CD4-positive, alpha-beta T cell treated with Interleukin-12 subunit alpha and Interleukin-12 subunit beta, for 1 hour (primary cell): ENCODE measurements around the gene SLC41A3.
"Not testable (repeated sequence)": the region's sequence is repeated elsewhere in the genome, so short reads cannot be mapped to it uniquely, and the experiment has no call there.

ENCODE experiments used
- DNase-seq: peaks from one replicate; pipeline ENCODE4 v3.0.0-alpha.2; 2020

SLC41A3 gene

DNA sequence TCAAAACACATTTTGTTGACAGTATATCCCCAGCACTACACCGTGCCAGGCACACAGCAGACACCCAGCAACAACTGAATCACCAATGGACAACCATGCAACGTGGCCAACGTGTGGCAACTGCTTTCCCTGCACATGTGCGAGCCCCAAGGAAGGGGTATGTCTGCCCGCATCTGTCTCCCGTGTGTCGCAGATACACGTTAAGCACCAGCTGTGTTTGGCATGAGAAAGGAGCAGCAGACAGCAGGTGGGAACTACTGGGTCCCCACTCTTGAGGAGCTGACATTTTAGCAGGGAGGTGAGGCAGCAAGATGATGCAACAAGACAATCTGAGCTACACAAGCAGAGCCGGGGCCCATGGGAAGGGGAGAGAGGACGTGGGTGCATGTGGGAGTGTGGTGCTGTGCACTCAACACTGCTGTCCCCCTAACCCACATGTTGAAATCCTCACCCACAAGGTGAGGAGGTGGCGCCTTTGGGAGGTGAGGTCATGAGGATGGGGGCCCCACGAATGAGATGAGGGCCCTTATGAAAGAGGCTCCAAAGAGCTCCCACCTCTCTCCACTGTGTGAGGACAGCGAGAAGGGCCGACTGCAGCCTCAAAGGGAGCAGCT is 58.7 kb downstream of the SLC41A3 start:
- DNase-seq: no peak

DNA sequence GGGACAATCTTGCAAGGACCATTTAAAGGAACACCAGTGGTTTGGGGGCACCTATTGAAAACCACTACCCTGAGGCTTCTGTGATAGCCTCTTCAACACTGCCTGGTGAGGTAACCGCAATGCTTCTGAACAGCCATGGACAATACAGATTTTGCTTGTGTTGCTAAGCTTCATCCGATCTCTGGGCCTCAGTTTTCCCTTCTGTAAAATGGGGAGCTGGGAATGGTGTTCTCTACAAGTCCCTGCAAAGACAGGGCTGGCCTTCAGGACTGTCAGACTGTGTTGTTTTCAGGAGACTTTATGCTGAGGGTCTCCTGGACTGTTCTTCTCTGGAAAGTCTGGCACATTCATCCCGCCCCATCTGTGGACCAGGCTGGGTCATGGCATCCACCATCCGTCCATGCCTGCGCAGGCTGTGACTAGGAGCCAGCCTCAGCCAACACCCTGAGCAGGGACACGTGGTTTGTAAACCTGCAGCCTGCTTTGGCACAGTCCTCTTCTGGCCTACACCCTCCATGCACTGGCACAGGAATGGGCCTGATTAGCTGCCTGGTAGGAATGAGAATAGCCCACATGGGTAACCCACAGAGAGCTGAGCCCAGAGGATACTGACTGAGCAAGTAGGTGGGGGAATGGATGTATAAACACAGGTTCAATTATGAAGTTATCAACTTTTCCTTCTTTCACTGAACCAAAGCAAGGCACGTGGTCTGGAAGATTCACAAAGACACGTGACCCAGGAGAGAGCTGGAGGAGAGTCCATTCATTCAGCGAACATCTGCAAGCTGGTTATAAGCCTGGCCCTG is 59.7 kb downstream of the SLC41A3 start:
- DNase-seq: no peak

DNA sequence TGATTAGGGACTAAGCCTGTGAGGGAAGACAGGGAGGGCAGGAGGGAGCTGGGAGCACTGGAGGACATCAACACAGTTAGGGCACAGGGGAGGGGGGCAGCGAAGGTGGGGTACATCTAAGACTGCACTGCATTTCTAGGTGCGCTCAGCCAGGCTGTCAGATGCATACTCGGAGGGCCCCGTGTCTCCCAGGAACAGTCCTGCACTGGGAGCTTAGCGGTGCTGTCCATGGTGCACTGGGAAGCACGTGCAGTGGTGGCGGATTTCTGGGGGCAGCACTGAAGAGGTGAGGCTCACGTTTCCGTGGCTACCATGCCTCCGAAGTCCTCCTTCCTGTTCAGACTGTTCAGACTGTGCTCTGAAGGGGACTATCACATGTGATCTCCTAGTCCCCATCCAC is 60.5 kb downstream of the SLC41A3 start:
- DNase-seq: no peak

DNA sequence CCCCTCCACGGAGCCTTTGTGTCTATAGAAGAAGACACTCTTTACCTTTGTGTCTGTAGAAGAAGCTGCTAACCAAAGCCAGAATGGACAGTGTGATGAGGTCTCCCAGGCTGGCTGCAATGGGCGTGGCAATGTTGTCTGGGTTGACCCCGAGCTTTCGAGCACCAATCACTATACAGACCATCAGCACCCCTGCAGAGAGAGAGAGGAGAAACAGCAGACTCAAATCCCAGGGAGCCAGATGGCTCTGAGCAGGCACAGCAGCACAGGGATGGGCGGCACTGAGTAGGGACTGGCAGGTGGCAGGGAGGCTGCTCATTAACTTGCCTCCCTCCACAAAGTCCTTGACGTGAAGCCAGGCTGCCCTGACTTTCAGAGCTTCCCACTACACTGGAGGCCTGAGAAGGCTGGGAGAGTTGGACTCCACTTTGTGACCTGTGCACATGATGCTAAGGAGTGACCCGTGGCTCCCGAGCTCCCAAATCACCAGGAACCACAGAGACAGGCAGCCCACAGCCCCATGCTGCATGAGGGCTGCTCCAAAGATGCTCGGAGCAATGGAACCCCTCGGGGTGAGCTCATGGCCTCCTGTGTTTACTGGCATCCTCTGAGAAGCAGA is 61.1 kb downstream of the SLC41A3 start:
- no peak for DNase-seq

DNA sequence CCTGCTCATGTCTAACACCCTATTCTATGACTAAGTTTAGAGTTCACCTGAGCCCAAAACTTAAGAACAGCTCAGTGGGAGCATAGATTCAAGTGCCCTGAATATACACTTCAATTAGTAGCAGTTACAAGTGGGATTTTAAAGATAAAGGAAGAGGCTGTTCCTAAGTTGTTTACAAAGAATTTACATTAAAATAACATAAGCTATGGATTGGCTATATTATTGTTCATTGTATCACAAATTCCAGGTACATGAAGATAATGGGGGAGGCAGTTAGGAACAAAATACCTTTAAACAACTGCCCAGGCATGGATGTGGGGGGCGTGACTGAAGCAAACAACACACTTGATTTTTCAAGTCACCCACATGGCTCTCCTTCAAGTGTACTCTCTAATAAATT is 62.2 kb downstream of the SLC41A3 start:
- DNase-seq: no peak

DNA sequence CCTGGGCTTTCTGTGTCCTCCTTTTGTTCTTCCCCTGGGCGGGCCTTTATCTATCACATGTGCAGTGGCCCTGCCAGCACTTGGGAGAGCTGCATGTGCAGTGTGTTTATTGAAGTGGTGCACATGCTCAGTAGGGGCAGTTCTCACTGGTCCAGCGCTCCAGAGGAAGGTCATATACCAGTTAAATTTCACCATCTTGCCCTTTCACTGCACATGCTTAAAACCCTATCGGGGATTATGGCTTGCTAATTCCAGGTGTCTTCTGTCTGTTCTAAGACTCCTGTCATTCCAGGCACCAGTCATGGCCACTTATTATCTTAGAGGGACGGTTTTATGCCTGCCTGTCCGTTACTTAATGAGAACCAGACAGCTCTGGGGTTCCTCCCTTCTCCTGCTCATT is 62.7 kb downstream of the SLC41A3 start:
- DNase-seq: no peak

DNA sequence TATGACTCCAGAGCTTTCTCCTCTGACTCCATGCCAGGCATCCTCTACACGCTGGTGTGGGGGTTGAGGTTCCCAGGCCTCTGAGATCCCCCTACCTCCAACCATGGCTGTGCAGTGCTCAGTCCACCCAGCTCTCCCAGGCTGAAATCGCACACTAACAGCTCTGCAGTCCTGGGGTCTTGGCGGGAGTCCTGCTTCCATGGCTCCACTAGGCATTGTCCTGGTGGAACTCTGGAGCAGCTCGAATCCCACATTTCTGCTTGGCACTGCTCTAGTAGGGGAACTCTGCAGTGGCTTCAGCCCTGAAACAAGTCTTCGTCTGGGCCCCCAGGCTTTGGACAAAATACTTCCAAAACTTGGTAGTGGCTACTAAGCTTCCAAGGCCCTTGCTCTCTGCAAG is 64.2 kb downstream of the SLC41A3 start:
- DNase-seq: no peak

DNA sequence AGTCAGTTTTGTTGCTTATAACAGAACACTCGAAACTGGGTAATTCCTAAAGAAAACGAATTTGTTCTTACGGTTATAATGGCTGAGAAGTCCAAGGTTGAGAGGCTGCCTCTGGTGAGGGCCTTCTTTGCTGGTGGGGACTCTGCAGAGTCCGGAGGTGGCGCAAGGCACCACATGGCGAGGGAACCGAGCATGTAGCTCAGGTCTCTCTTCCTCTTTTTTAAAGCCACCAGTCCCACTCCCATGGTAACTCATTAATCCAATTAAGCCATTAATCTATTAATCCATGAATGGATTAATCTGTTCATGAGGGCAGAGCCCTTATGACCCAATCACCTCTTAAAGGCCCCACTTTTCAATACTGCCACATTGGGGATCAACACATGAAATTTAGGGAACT is 64.9 kb downstream of the SLC41A3 start:
- no peak for DNase-seq

DNA sequence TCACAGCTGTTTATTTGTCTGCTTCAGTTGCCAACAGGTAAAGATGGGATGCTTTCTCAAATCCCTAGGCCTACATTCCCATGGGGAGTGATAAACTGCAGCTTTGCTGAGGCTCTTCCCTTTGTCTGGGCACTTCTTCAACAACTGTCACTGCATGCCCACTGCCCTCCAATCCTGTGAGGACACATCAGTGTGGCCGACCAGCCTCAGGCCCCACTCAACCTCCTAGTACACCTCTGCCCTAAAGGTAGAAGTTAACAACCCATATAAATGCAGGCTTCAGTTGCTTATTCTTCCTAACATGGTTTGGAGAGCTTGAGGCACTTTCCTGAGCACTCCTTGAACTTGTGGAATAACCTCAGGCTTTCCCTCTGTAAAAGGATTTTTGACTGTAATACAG is 65.4 kb downstream of the SLC41A3 start:
- DNase-seq: no peak

DNA sequence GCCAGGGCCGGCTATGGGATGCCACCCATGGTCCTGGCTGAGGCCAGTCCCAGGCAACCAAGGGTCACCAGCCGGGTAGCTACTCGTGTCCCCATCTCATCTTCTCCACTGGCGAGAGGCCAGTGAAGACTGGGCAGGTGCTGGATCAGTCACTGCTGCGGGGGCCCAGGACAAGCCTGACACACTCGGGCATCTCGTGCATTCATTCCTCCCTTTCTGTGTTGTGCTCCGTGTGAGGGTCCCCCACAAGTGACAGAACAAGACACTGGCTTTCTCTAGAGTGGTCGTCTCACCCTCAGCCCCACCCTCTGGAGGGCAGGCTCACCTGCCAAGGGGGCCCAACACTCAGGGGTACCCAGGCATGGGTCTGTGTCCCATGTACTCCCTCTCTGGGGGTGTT is 66.6 kb downstream of the SLC41A3 start:
- DNase-seq: no peak

DNA sequence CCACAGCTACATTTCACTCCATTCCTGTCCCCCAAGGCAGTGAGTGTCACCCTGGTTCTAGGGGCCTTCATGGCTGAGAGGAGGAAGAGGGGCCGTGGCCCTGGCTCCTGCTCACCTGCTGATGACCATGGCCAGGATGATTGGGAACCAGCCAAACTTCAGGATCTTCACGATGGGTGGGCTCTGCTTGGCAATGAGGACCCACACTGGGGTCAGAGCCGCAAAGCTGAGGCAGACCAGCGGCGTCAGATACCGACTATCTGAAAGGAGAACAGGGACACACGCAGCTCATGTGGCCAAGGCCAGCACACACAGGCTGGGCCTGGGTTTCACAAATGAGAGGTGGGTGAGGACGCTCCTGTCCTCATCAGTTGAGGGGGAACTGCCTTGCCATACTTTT is 67.3 kb downstream of the SLC41A3 start:
- DNase-seq: no peak

DNA sequence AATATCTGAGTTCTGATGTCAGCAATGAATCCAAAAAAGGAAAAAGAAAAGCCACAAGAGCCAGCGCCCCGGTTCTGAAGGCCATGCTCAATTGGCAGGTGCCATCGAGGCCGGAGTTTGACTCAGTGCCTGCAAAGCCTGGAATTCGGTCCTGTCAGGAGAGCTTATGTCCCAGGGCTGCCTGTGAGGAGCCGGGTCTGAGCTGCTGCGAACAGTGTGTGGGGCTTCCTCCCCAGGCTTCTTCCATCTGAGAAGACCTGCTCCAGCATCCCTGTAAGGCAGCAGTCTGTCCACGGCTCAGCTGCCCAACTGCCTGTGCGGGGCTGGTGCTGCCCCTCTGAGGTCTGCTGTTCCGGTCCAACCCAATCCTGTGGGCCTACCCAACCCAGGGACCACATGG is 68.8 kb downstream of the SLC41A3 start:
- no peak for DNase-seq

DNA sequence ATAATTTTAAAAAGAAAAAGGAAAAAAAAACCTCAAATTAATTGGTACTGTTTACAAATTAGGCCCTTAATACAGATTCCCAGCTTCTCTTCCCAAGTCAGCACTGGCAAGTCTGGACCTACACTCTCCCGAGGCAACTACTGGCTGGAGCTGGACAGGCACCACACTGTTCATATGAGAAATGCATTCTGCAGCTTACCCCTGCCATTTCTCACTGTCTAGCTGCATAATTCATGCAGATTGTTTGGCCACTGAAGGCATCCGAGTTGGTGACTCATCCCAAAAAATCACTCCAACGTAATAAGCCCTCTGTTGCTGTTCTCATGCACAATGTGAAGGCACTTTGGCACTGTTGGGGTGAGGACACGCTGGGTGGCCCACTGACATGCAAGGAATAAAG is 69.7 kb downstream of the SLC41A3 start:
- no peak for DNase-seq

DNA sequence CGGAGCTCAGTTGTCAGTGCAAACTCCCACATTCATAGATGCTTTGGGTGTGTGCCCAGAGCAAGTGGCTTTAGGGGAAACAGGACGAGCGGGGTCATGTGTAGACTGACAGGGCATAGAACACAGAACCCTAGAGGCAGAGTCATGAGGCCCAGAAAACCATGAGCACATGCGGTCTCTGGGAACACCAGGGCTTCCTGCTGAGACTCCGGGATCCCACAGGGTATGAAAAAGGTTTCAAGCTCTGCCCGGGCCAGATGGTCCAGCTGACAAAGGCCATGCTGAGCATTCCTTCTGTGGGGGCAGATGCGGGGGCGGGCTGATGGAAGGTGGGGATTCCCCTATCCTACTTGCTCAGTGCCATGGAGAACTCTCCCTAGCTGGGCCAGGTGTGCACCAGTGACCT is 70.2 kb downstream of the SLC41A3 start:
- DNase-seq: no peak

DNA sequence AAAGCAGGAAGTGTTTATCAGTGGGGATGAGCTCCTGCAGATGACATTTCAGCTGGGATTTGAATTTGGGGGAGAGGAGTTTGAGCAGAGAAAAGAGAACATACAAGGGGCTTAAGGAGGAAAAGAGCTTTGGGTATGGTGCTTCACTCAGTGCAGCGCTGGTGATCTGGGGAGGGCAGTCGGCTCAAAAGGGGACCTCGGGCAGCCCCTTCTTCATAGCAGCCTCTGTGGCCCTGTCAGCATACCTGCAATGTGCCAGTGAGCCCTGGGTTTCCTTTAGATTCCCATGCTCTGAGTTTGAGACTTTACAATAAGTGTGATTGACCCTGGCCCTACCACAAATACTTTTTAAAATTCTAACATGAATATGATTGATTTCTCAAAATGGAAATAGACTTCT is 74.7 kb downstream of the SLC41A3 start:
- no peak for DNase-seq

DNA sequence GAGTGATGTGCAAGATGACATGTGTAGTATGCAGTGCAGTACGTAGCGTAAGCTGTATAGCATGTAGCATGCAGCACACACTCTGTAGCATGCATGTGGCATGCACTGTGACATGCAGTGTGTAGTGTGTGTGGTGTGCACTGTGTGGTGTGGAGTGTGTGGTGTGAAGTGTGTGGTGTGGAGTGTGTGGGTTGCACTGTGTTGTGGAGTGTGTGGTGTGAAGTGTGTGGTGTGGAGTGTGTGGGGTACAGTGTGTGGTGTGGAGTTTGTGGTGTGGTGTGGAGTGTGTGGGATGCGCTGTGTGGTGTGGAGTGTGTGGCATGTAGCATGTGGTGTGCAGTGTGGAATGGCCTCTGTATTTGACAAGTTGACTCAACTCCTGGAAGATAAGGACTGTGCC is 75.7 kb downstream of the SLC41A3 start:
- DNase-seq: no peak

DNA sequence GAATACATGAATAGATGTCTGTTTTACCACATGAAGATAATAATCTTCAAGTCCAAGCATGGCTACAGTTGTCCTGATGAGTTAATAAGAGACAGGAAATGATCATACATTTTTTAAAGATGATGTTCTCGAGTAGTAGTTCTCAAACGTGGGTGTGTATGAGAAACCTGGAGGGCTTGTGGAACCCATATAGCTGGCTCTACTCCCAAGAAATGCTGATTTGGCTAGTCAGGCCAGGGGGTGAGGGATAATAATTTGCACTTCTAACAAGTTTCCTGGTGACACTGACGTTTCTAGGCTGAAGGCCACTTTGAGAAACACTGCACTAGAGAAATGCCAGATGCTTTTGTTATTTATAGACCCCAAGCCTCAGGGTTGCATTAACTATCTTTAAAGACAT is 78.0 kb downstream of the SLC41A3 start:
- DNase-seq: no peak

DNA sequence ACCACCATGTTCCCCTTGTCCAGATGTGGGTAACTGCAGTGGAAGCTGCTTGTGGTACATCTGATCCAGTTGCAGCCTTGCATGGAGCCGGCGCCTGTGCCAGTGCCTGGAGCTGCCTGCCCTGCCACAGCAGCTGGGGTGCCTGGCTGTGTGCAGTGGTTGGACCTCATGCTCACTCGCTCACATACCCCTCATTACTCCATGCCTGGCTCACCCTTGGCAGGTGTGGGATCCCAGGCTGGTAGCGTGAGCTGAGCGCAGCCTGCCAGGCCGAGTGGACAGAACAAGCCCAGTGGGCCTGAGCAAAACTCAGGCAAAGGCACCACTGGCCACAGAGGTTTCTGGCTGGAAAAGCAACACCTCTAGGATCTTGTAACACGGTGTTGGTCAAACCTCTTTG is 79.2 kb downstream of the SLC41A3 start:
- DNase-seq: no peak

DNA sequence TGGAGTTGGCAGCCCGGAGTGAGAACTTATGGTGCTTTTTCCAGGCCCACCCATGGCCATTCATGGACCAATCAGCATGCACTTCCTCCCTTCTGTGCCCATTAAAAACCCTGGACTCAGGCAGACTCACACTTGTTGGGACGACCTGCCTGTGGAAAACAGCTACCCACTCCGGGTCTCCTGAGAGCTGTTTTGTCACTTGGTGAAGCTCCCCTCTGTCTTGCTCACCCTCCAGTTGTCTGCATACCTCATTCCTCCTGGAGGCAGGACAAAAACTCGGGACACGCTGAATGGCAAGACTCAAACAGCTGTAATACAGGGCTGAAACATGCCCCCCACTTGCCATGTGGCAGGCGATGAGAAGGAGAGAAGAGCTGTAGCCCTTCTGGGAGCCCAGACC is 79.7 kb downstream of the SLC41A3 start:
- DNase-seq: no peak

DNA sequence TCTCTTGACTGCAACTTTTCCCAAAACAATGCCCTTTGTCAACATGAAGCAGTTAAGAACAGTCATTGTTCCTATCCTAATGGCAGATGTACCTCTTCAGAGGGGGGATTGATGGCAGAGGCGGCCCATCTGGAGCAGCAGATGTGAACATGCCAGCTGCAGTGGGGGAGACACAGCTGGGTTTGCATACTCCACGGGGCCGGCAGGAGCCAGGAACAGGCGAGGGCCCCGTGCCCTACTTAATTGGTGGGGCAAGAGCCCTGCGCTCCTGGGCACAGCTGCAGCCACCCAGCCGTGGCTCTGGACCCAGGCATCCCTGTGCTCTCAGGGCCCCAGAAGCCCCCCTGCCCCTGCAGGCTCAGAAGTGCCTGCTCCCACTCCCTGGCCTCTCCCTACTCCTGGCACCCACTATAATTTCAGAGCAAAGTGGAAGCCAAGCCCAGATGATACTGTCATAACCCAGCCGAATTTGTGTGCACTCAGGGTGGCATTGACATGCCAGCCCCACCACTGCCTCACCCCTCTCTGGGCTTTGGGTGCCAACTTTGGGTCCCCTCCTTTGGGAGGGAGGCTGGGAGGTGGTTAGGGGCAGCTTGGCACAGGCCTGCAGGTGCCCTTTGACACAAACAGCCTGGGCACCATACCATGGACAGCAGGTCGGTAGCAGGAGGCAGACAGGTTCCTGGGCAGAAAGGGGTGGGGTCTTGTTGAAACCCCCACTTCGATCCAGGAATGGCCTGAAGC is 80.3 kb downstream of the SLC41A3 start:
- DNase-seq: no peak

DNA sequence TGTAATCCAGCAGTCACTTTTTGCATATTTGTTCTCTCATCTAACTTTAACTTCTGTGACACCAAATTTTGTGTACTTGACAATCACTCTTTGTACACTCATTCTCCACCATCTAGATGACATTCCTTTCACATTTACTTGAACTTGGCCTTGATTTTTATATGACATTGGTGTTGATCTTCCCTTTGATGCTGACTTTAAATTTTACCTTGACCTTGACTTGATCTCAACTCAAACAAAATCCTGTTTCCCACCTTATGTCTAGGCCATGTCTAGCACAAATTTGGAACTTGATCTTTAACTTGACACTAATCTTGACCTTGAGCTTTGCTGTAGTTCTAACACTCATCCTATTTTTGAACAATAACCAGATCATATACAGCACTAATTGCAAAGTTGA is 81.7 kb downstream of the SLC41A3 start:
- DNase-seq: no peak

DNA sequence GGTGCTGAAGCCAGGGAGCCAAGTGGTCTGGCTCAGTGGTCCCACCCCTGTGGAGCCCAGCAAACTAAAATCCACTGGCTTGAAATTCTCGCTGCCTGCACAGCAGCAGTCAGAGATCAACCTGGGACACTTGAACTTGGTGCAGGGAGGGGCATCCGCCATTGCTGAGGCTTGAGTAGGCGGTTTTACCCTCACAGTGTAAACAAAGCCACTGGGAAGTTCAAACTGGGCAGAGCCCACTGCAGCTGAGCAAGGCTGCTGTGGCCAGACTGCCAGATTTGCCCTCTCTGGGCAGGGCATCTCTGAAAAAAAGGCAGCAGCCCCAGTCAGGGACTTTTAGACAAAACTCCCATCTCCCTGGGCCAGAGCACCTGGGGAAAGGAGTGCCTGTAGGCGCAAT is 87.2 kb downstream of the SLC41A3 start:
- not testable (repeated sequence) for DNase-seq

DNA sequence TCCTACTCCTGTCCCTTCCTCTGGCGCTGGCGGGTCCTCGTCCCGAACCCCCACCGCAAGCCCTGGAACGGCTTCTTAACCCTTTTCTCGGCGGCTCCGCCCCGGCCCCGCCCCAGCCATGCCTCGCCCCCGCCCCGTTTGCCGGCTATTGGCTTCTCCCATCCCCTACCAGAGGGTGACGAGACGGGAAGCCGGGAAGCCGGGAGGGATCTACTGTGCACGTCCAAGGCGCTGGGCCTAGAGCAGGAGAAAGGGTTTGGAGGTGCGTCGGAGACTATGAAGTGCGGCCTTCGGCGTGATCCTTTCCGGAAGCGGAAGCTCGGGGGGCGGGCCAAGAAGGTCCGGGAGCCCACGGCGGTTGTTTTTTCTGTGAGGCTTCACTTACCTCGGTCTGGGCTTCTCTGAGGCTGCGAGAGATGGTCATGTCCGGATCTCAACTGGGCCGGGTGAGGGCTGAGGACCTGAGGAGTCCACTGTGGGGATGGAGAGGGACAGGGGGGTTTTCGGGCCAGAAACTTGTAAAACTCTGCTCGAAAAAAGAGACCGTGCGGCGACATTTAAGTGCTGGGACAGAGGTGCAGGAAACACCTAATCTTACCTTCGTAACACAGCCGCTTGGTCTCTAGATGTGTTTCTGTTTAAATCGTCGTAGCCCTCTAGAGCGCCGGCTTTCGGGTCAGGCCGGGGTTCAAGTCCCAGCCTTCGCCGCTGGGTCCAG is 93.5 kb downstream of the SLC41A3 start:
- DNase-seq: peak; percentile 69
